B cell (primary cell): ENCODE measurements around the gene HPN.

Experiments
- CTCF ChIP-seq: fragments of 200-600 bp; IDR thresholded peaks from one replicate; pipeline ENCODE4 v1.8.0; 2022; ENCODE audit warnings: antibody characterized with exemption, mild to moderate bottlenecking
- EZH2 ChIP-seq: IDR thresholded peaks from 2 replicates; pipeline ENCODE4 v1.6.1; 2012; ENCODE audit warnings: borderline replicate concordance, low read depth, mild to moderate bottlenecking, moderate library complexity, low read length; ENCODE audit not compliant: insufficient read depth, poor library complexity, severe bottlenecking

- TF ChIP-seq CTCF (peak; percentile 94), EZH2 (no peak)
Measured at GRCh38 chr19:35044317-35045117, 3.0 kb downstream of the HPN start.
